H9 (cell line): ENCODE measurements around the gene UBE3C. TPM values are rescaled to one million over a fixed set of nuclear protein-coding genes. Genes with fewer than 3 reads are reported as not detected.

Source experiments
- DNase-seq: peaks from one replicate; pipeline ENCODE4 v3.0.0-alpha.2; 2017
- H2AFZ ChIP-seq: one replicate; pipeline ENCODE4 v1.6.1; 2013; ENCODE audit warnings: mild to moderate bottlenecking, low read length, control low read depth, moderate library complexity
- H2AK5ac ChIP-seq: 2 replicates; pipeline ENCODE4 v1.6.1; 2013; ENCODE audit warnings: low read length, control low read depth, mixed read lengths; ENCODE audit not compliant: insufficient read length
- H2BK120ac ChIP-seq: one replicate; pipeline ENCODE4 v1.6.1; 2013; ENCODE audit warnings: low read depth, mild to moderate bottlenecking, low read length, control low read depth, inconsistent platforms; ENCODE audit not compliant: poor library complexity, severe bottlenecking
- H2BK12ac ChIP-seq: 2 replicates; pipeline ENCODE4 v1.6.1; 2013; ENCODE audit warnings: low read length, control low read depth, mixed read lengths, low read depth; ENCODE audit not compliant: insufficient read length
- H2BK15ac ChIP-seq: 2 replicates; pipeline ENCODE4 v1.6.1; 2013; ENCODE audit warnings: low read depth, low read length, control low read depth
- H2BK20ac ChIP-seq: one replicate; pipeline ENCODE4 v1.6.1; 2013; ENCODE audit warnings: low read depth, mild to moderate bottlenecking, low read length, control low read depth, inconsistent platforms; ENCODE audit not compliant: poor library complexity, severe bottlenecking
- H2BK5ac ChIP-seq: 2 replicates; pipeline ENCODE4 v1.6.1; 2013; ENCODE audit warnings: low read length, control low read depth, mixed read lengths; ENCODE audit not compliant: insufficient read length
- H3K14ac ChIP-seq: 2 replicates; pipeline ENCODE4 v1.6.1; 2013; ENCODE audit warnings: low read length, control low read depth; ENCODE audit not compliant: insufficient read depth
- H3K18ac ChIP-seq: 2 replicates; pipeline ENCODE4 v1.6.1; 2013; ENCODE audit warnings: low read depth, mild to moderate bottlenecking, mixed read lengths, low read length, control low read depth; ENCODE audit not compliant: insufficient read length
- H3K23ac ChIP-seq: 2 replicates; pipeline ENCODE4 v1.6.1; 2013; ENCODE audit warnings: low read length, control low read depth, mixed read lengths, low read depth; ENCODE audit not compliant: insufficient read length
- H3K23me2 ChIP-seq: 2 replicates; pipeline ENCODE4 v1.6.1; 2013; ENCODE audit warnings: low read depth, mild to moderate bottlenecking, mixed read lengths, low read length, control low read depth; ENCODE audit not compliant: insufficient read length, poor library complexity, severe bottlenecking
- H3K27ac ChIP-seq: 2 replicates; pipeline ENCODE4 v1.5.1; 2013; ENCODE audit warnings: low read length, control low read depth, mixed read lengths, low read depth; ENCODE audit not compliant: insufficient read length
- H3K27me3 ChIP-seq: 2 replicates; pipeline ENCODE4 v1.6.1; 2013; ENCODE audit warnings: low read length, control low read depth, inconsistent platforms; ENCODE audit not compliant: insufficient read depth
- H3K4ac ChIP-seq: 2 replicates; pipeline ENCODE4 v1.6.1; 2013; ENCODE audit warnings: low read depth, mild to moderate bottlenecking, control low read depth, inconsistent platforms, low read length, moderate library complexity
- H3K4me1 ChIP-seq: 2 replicates; pipeline ENCODE4 v1.6.1; 2013; ENCODE audit warnings: low read length, control low read depth, inconsistent platforms; ENCODE audit not compliant: insufficient read depth
- H3K4me2 ChIP-seq: 2 replicates; pipeline ENCODE4 v1.6.1; 2013; ENCODE audit warnings: low read length, control low read depth, mixed read lengths; ENCODE audit not compliant: insufficient read length, insufficient read depth
- H3K56ac ChIP-seq: 2 replicates; pipeline ENCODE4 v1.6.1; 2013; ENCODE audit warnings: low read depth, mild to moderate bottlenecking, mixed read lengths, low read length, control low read depth; ENCODE audit not compliant: insufficient read length
- H3K79me1 ChIP-seq: 2 replicates; pipeline ENCODE4 v1.6.1; 2013; ENCODE audit warnings: low read depth, mild to moderate bottlenecking, moderate library complexity, low read length, control low read depth, inconsistent platforms; ENCODE audit not compliant: insufficient read depth, poor library complexity, severe bottlenecking
- H3K79me2 ChIP-seq: 2 replicates; pipeline ENCODE4 v1.6.1; 2013; ENCODE audit warnings: low read length, control low read depth, inconsistent platforms; ENCODE audit not compliant: insufficient read depth
- H3K9ac ChIP-seq: 2 replicates; pipeline ENCODE4 v1.6.1; 2013; ENCODE audit warnings: low read length, control low read depth, mixed read lengths; ENCODE audit not compliant: insufficient read length; ENCODE audit errors: extremely low read depth
- H3K9me3 ChIP-seq: one replicate; pipeline ENCODE4 v1.6.1; 2013; ENCODE audit warnings: low read depth, low read length, inconsistent platforms; ENCODE audit not compliant: control insufficient read depth
- H3T11ph ChIP-seq: one replicate; pipeline ENCODE4 v1.6.1; 2013; ENCODE audit warnings: mild to moderate bottlenecking, low read length, control low read depth, inconsistent platforms
- H4K20me1 ChIP-seq: one replicate; pipeline ENCODE4 v1.6.1; 2013; ENCODE audit not compliant: control insufficient read depth, insufficient read length, insufficient read depth
- H4K5ac ChIP-seq: 2 replicates; pipeline ENCODE4 v1.6.1; 2013; ENCODE audit warnings: low read depth, mild to moderate bottlenecking, mixed read lengths, low read length, control low read depth; ENCODE audit not compliant: insufficient read length
- H4K8ac ChIP-seq: replicated peaks from 2 replicates; pipeline ENCODE4 v1.6.1; 2013; ENCODE audit warnings: low read length, control low read depth, mixed read lengths, low read depth; ENCODE audit not compliant: insufficient read length
- H4K91ac ChIP-seq: 2 replicates; pipeline ENCODE4 v1.6.1; 2013; ENCODE audit warnings: low read depth, mild to moderate bottlenecking, moderate library complexity, mixed read lengths, low read length, control low read depth; ENCODE audit not compliant: insufficient read length
- H3K27ac Mint-ChIP-seq, 3 experiments: 2 replicates in 2 of 3; 3 replicates in 1 of 3; pipeline ENCODE4 v1.8.0; 2020 to 2021; ENCODE audit warnings: mixed read lengths in 3 of 3, mild to moderate bottlenecking in 1 of 3, moderate library complexity in 1 of 3
- H3K27me3 Mint-ChIP-seq: 2 replicates; pipeline ENCODE4 v1.8.0; 2021; ENCODE audit warnings: low read depth, mild to moderate bottlenecking, moderate library complexity, mixed read lengths
- H3K36me3 Mint-ChIP-seq, 3 experiments: 2 replicates in 2 of 3; 3 replicates in 1 of 3; pipeline ENCODE4 v1.8.0; 2020 to 2021; ENCODE audit warnings: low read depth in 3 of 3, mixed read lengths in 3 of 3; ENCODE audit not compliant: insufficient read depth in 1 of 3
- H3K4me1 Mint-ChIP-seq, 2 experiments: 2 replicates each; pipeline ENCODE4 v1.8.0; 2020; ENCODE audit warnings: mixed read lengths in 2 of 2
- H3K4me3 Mint-ChIP-seq, 2 experiments: 2 replicates in 1 of 2; 3 replicates in 1 of 2; pipeline ENCODE4 v1.8.0; 2020 to 2021; ENCODE audit warnings: mild to moderate bottlenecking in 2 of 2, mixed read lengths in 2 of 2, moderate library complexity in 1 of 2
- H3K9me3 Mint-ChIP-seq, 2 experiments: 2 replicates in 1 of 2; 3 replicates in 1 of 2; pipeline ENCODE4 v1.8.0; 2020; ENCODE audit warnings: mild to moderate bottlenecking in 2 of 2, mixed read lengths in 2 of 2, moderate library complexity in 1 of 2
- WGBS: extraction: QIAGEN DNeasy Blood & Tissue Kit; methylation state at CpG from one replicate; pipeline ENCODE4 v1.1.7; 2013; ENCODE audit warnings: missing lambda C conversion rate, low lambda C conversion rate, mixed read lengths; ENCODE audit not compliant: insufficient read length; ENCODE audit errors: extremely low coverage; 5-methylcytosine and 5-hydroxymethylcytosine counted together
- total RNA-seq: library from RNA; stranded (reverse); gene quantifications from 2 replicates; pipeline ENCODE4 v1.2.1, GENCODE V29; 2021
- TF ChIP-seq, protein P1 (sequence below): fragments of 200-600 bp; sonication (generic); conservative IDR thresholded peaks from 3 replicates; pipeline ENCODE4 v1.8.0; 2021; ENCODE audit warnings: antibody characterized with exemption, mild to moderate bottlenecking

UBE3C gene
- total RNA-seq, 1 experiment from 2014 or later, result 63.3 TPM

DNA sequence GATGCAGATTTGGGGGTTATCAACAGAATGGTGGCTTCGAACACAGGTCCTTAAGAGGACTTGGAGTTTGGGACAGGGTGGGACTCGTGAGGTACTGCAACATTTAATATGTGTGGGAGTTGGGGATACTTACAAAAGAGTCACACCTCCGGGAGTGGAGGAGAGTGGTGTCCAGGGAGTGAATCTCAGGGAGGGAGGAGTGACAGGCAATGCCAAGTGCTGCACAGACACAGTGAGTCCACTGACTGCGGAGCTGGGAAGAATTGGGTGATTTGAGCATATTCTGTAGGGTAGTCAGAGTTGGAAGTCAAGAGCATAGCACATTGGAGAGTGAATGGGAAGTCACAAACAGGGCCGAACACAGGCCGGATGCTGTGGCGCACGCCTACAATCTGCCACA lies 5.1 kb downstream of the UBE3C start:
- Histone ChIP-seq H3K14ac (no peak overlapping the region), H3K9ac (no peak overlapping the region), H2BK15ac (no peak overlapping the region), H3T11ph (no peak overlapping the region), H3K56ac (no peak overlapping the region), H2BK20ac (no peak overlapping the region), H3K4me1 (peaks cover 5% of the 10 kb centered on the region; the same call in 1 of the 2 replicates), H3K79me2 (peaks cover 82% of the 10 kb centered on the region), H4K5ac (no peak overlapping the region), H3K4ac (no peak overlapping the region), H3K23me2 (peaks cover 10% of the 10 kb centered on the region), H3K23ac (no peak overlapping the region), H3K9me3 (no peaks in the 10 kb centered on the region), H4K91ac (no peak overlapping the region), H3K4me2 (no peak overlapping the region), H2AFZ (no peak overlapping the region), H4K20me1 (no peaks in the 10 kb centered on the region), H3K18ac (no peak overlapping the region), H2BK120ac (no peak overlapping the region), H3K27me3 (no peaks in the 10 kb centered on the region), H2BK5ac (no peak overlapping the region), H2AK5ac (no peak overlapping the region), H2BK12ac (no peak overlapping the region), H3K79me1 (peaks cover 16% of the 10 kb centered on the region), H3K27ac (no peak overlapping the region), H4K8ac (no peak overlapping the region)
- TF ChIP-seq, protein P1, sequence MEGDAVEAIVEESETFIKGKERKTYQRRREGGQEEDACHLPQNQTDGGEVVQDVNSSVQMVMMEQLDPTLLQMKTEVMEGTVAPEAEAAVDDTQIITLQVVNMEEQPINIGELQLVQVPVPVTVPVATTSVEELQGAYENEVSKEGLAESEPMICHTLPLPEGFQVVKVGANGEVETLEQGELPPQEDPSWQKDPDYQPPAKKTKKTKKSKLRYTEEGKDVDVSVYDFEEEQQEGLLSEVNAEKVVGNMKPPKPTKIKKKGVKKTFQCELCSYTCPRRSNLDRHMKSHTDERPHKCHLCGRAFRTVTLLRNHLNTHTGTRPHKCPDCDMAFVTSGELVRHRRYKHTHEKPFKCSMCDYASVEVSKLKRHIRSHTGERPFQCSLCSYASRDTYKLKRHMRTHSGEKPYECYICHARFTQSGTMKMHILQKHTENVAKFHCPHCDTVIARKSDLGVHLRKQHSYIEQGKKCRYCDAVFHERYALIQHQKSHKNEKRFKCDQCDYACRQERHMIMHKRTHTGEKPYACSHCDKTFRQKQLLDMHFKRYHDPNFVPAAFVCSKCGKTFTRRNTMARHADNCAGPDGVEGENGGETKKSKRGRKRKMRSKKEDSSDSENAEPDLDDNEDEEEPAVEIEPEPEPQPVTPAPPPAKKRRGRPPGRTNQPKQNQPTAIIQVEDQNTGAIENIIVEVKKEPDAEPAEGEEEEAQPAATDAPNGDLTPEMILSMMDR, result no peak
- H3K4me1 Mint-ChIP-seq, result peaks cover 34 to 47% of the 10 kb centered on the region in 2 experiments
- H3K4me3 Mint-ChIP-seq, result no peak overlapping the region
- no peaks in the 10 kb centered on the region for H3K9me3 Mint-ChIP-seq
- no CpG with 5 or more reads among the region's 8 CpGs for WGBS
- no peaks in the 10 kb centered on the region for H3K27me3 Mint-ChIP-seq
- H3K36me3 Mint-ChIP-seq, result peaks cover 15 to 49% (median 39%) of the 10 kb centered on the region in 3 experiments; a peak in 6 of 7 replicates
- H3K27ac Mint-ChIP-seq, result peak overlapping the region; percentile 29 to 44 (median 37); a peak in 5 of 7 replicates
- DNase-seq, result no peak
